ENCODE results near the gene MS4A15.
A peak's percentile ranks its signal among the peaks of the same experiment; 100 is the strongest.
"Not testable (repeated sequence)": the region's sequence is repeated elsewhere in the genome, so short reads cannot be mapped to it uniquely, and the experiment has no call there.

Gene MS4A15

DNA sequence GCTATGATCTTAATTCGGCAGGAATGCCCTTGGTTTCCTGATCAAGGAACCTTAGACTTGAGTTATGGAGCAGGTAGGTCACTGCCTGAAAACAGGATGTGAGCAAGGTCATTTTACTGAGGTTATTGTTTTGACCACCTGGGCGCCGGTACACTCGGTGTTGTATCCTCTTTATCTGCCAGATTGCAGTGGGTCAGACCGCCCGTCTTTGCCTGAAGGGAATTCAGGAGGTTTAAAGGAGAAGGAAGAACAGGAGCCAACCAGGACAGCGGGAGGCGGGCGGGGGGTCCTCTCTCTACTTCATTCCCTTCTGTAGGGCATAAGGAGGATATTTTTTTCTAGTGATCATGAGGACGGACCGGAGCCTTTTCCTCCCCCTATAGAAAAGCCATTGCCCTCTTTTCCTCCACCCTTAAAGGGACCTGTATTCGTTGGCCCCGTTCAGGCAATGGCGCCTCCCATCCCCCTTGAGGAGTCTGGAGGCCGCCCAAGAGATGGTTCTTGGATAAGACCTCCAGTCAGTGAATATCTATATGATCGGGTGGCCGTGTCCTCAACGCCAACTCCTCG lies 649 bp downstream of the MS4A15 start:
- no peak for DNase-seq

DNA sequence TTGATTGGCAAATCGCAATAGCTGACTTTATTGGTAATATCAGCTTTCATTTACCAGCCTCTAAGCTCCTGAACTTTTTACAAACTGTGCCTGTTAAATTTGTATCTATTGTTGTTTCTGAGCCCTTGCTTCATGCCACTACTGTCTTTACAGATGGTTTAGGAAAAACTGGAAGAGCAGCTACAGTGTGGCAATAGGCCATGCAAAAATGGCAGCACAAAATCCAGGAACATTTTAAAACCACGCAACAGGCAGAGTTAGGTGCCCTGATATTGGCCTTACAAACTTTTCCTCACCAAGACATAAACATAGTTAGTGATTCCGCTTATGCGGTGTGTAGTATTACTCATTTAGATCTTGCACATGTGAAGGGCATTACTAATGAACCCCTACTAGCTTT lies 2.0 kb downstream of the MS4A15 start:
- DNase-seq = not testable (repeated sequence)

GRCh38 chr11:60759438-60760225 lies 3.0 kb downstream of the MS4A15 start:
- not testable (repeated sequence) for DNase-seq

GRCh38 chr11:60761436-60762190 lies 4.9 kb downstream of the MS4A15 start:
- no peak for DNase-seq

DNA sequence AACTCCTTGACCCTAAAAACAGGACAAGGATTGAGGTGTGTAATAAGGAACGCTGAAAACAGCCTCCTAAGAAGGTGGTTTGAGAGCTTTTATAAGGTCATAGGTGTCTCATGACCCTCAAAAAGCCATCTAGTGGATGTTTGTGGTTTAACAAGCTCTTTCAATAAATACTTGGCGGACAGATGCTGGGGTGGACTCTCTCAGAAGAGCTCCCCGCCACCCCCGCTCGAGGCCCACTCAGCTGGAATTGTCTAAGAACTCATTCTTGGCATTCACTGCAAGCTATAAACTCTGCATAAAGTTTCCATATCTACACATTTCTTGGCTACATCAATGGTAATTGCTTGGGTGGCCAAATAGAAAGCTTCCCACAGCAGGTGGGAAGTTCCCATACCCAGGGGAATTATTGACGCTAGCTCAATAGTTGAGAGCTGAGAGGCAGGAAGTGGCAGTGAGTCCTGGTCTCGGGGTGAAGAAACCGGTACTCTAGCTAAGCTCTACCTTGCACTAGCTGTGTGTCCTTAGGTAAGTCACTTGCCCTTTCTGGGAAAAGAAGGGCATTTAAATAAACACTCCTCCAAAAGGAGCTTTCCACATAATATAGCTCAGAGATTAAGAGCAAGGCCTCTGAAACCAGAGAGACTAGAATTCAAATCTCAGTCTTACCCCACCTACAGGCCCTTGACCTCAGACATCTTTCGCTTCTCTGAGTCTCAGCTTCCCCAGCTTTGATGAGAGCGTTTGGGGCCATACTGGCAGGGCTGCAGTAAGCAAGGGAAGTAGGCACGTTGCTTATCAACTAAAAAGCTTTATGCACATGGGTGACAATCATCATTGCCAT lies 6.4 kb downstream of the MS4A15 start:
- DNase-seq = no peak

- DNase-seq = no peak
These were observed 7.2 kb downstream of the MS4A15 start for GRCh38 chr11:60763692-60764369.

- no peak for DNase-seq
These were observed 8.2 kb downstream of the MS4A15 start for GRCh38 chr11:60764879-60765278.

DNA sequence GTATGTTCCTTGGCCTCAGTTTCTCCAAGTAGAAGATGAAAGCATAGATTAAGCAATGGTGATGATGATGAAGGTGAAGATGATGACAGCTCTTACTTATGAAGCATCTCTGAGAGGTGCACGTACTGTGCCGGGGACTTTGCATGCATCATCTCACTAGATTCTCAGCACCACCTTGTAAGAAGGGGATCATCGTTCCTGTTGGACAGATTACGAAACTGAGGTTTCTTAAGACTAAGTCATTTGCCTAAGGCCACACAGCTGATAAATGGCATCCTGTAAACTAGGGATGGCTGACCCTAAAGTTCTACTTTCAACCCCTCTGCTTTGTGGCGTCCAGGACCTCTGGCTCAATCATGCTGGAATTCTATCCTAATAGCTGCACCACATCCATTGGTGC lies 8.7 kb downstream of the MS4A15 start:
- no peak for DNase-seq

GRCh38 chr11:60766547-60766946 lies 9.9 kb downstream of the MS4A15 start:
- no peak for DNase-seq

DNA sequence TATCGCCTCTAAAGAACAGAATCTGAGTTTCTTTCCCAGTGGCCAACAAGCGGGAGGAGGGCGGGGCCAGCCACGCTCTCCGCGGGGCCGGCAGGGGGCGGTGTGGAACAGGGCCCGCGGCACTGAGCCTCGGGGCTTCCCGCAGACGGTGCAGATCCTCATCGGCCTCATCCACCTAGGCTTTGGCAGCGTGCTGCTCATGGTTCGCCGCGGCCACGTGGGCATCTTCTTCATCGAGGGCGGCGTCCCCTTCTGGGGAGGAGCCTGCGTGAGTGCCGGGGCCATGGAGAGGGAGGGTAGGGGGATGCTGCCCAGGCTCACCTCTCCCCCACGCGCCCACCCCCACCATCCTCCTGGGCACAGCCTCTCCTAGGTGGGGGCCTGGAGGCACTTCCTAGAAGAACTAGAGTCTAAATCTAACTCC lies 10.7 kb downstream of the MS4A15 start:
- DNase-seq = no peak

- DNase-seq = no peak
These were observed 11.5 kb downstream of the MS4A15 start for GRCh38 chr11:60768202-60768601.

DNA sequence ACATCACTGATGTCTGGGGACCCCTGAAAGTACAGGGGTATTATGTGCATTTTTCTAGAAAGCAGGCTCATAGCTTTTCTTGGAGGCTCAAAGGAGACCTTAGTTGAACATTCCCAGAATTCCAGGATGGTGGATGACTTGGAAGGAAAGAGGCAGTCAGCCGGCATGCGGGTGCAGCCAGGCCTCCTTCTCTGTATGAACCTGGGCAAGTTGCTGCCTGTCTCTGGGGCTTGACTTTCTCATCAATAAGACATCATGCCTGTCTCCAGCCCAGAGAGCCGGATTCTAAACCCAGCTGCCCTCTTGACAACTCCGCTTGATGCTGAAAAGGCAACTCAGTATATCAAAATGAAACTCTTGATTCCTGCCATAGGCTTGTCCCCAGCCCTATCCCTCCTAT lies 12.6 kb downstream of the MS4A15 start:
- no peak for DNase-seq

- no peak for DNase-seq
These were observed 13.1 kb downstream of the MS4A15 start for GRCh38 chr11:60769811-60770210.

DNA sequence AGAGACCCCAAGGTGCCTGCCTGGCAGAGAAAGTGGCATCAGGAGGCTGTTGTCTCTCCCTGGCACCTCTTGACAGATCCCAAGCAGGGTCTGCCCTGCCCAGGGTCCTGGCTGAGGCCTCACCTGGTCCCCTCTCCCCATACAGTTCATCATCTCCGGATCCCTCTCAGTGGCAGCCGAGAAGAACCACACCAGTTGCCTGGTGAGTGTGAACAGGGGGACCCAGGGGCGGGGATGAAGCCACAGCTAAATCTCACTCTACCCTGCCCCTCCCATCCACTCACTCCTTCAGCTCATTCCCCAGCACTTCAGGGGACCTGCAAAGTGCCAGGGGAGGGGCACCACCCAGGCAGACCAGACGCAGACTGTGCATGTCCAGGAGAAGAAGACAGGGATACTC lies 14.5 kb downstream of the MS4A15 start:
- DNase-seq = no peak

- no peak for DNase-seq
These were observed 15.3 kb downstream of the MS4A15 start for GRCh38 chr11:60771879-60772525.

DNA sequence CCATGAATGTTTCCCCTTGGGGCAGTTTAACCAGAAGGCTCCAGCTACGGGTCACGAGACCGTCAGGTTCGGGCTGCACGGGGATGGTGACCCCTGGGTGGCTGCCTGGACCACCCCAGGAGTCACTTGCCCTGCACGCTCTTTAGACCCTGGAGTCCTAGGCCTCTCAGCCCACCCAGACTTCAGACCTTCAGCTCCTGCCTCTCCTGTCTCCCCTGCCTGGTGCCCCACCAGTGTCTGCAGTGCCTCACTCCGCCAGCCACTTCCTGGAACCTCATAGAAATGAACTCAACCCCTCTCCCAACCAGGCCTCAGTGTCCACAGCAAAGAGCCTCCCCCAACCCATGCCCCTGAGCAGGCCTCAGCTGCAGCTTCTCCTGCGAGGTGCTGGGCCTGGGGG lies 16.0 kb downstream of the MS4A15 start:
- DNase-seq = no peak

GRCh38 chr11:60774726-60775125 lies 18.1 kb downstream of the MS4A15 start:
- DNase-seq = no peak

GRCh38 chr11:60775420-60775961 lies 18.8 kb downstream of the MS4A15 start:
- peak; percentile 81 for DNase-seq

DNA sequence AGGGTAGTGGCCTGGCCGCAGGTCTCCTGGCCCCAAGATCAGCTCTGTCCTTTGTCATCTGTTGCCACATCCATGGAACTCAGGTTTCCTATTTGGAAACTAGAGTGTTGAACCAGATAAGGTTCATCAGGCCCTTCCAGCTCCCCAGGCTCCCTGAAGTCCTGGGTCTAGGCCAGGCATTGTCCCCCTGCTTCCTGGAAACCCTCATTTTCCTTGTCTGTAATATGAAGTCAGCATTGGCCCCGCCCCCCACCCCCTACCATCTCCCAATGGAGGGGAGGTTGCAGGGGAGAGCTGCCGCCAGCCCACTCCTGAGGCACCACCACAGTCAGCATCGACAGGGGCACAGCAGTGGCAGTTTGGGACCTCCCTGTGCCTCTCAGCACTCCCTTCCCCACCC lies 19.5 kb downstream of the MS4A15 start:
- DNase-seq = no peak

GRCh38 chr11:60777106-60777505 lies 20.4 kb downstream of the MS4A15 start:
- DNase-seq = no peak

GRCh38 chr11:60777572-60777971 lies 20.9 kb downstream of the MS4A15 start:
- no peak for DNase-seq

DNA sequence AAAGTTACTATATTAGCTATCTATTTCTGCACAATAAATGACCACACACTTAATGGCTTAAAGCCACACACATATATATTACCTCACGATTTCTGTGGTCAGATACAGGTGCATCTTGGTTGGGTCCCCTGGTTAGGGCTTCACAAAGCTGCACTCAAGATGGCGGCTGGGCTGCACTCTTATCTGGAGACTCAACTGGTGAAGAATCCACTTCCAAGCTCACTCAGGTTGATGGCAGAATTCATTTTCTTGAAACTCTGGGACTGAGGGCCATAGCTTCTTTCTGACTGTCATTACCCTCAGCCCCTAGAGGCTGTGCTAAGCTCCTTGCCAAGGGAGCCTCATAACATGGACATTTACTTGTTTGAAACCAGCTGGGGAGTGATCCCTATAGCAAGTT lies 23.4 kb downstream of the MS4A15 start:
- DNase-seq = no peak
